Measurements from ENCODE around the gene APPBP2.
A peak's percentile ranks its signal among the peaks of the same experiment; 100 is the strongest.
"Not testable (repeated sequence)": the region's sequence is repeated elsewhere in the genome, so short reads cannot be mapped to it uniquely, and the experiment has no call there.

Gene APPBP2

GRCh38 chr17:60491771-60492170 lies 34.3 kb downstream of the APPBP2 start:
- DNase-seq: no peak

GRCh38 chr17:60490594-60490993 lies 35.4 kb downstream of the APPBP2 start:
- DNase-seq: not testable (repeated sequence)

- DNase-seq: no peak
These were observed 44.4 kb downstream of the APPBP2 start for GRCh38 chr17:60481604-60482003.

- DNase-seq: no peak
These were observed 52.3 kb downstream of the APPBP2 start for GRCh38 chr17:60473788-60474187.

- no peak for DNase-seq
These were observed 53.6 kb downstream of the APPBP2 start for GRCh38 chr17:60472449-60472848.

GRCh38 chr17:60471451-60471850 lies 54.6 kb downstream of the APPBP2 start:
- DNase-seq: no peak

GRCh38 chr17:60468371-60468770 lies 57.7 kb downstream of the APPBP2 start:
- no peak for DNase-seq

- no peak for DNase-seq
These were observed 61.7 kb downstream of the APPBP2 start for GRCh38 chr17:60464343-60464742.

GRCh38 chr17:60463157-60463835 lies 62.7 kb downstream of the APPBP2 start:
- DNase-seq: no peak

- DNase-seq: no peak
These were observed 64.5 kb downstream of the APPBP2 start for GRCh38 chr17:60461584-60461983.

- DNase-seq: no peak
These were observed 68.9 kb downstream of the APPBP2 start for GRCh38 chr17:60457148-60457547.

GRCh38 chr17:60455378-60455777 lies 70.7 kb downstream of the APPBP2 start:
- DNase-seq: no peak

- DNase-seq: no peak
These were observed 74.1 kb downstream of the APPBP2 start for GRCh38 chr17:60451965-60452364.

- DNase-seq: no peak
These were observed 75.0 kb downstream of the APPBP2 start for GRCh38 chr17:60451071-60451470.

GRCh38 chr17:60447375-60447774 lies 78.7 kb downstream of the APPBP2 start:
- no peak for DNase-seq

GRCh38 chr17:60445144-60445543 lies 80.9 kb downstream of the APPBP2 start:
- no peak for DNase-seq

- DNase-seq: no peak
These were observed 82.3 kb downstream of the APPBP2 start for GRCh38 chr17:60443713-60444112.

- no peak for DNase-seq
These were observed 83.5 kb downstream of the APPBP2 start for GRCh38 chr17:60442271-60443173.

- no peak for DNase-seq
These were observed 86.5 kb downstream of the APPBP2 start for GRCh38 chr17:60439501-60439900.

- no peak for DNase-seq
These were observed 89.4 kb downstream of the APPBP2 start for GRCh38 chr17:60436676-60437075.

- peak; percentile 40 to 50 for DNase-seq
These were observed 90.5 kb downstream of the APPBP2 start for GRCh38 chr17:60435244-60436167.

GRCh38 chr17:60433021-60433997 lies 92.7 kb downstream of the APPBP2 start:
- not testable (repeated sequence) for DNase-seq
